Testis (tissue), 3 donors: ENCODE data around the gene IRF2BPL. TPM values are rescaled to one million over a fixed set of nuclear protein-coding genes. Genes with fewer than 3 reads are reported as not detected.

Experiments
- DNase-seq: peaks from one replicate; pipeline ENCODE4 v3.0.0-alpha.2; 2019
- H3K27ac ChIP-seq, 2 donors: fragments of 200-600 bp; sonication (generic); one replicate each; pipeline ENCODE4 v1.5.1; 2019
- H3K27me3 ChIP-seq: fragments of 200-600 bp; sonication (generic); one replicate; pipeline ENCODE4 v1.5.1; 2019
- H3K36me3 ChIP-seq: fragments of 200-600 bp; sonication (generic); one replicate; pipeline ENCODE4 v1.5.1; 2017; ENCODE audit warnings: low read depth; ENCODE audit errors: missing control alignments
- H3K4me1 ChIP-seq: fragments of 200-600 bp; sonication (generic); one replicate; pipeline ENCODE4 v1.5.1; 2019
- H3K4me3 ChIP-seq, 2 donors: fragments of 200-600 bp; sonication (generic); one replicate each; pipeline ENCODE4 v1.5.1; 2017 to 2019
- H3K9me3 ChIP-seq: fragments of 200-600 bp; sonication (generic); one replicate; pipeline ENCODE4 v1.5.1; 2017
- POLR2A ChIP-seq: fragments of 450-650 bp; IDR thresholded peaks from one replicate; pipeline ENCODE4 v1.6.1; 2017; ENCODE audit warnings: antibody characterized with exemption, mild to moderate bottlenecking, moderate library complexity
- WGBS, 2 donors: methylation state at CpG; one replicate each; pipeline ENCODE4 v1.1.5; 2018; 5-methylcytosine and 5-hydroxymethylcytosine counted together
- intact Hi-C: fragments of 100-400 bp; cut with DNase I; formaldehyde crosslinking; loops from one replicate; pipeline ENCODE4 v1.15.1; 2023; ENCODE audit warnings: low total_unique reads
- polyA plus RNA-seq: library from polyadenylated mRNA; stranded (reverse); fragments of 350-450 nt; fragmentation: Illumina TruSeq; extraction: RNeasy Lipid Tissue Mini Kit (QIAGEN cat#74804); gene quantifications from one replicate; pipeline ENCODE4 v1.2.3, GENCODE V29; 2014; ENCODE audit warnings: low read depth, low replicate concordance; ENCODE audit not compliant: insufficient read depth
- total RNA-seq, 2 donors: library from RNA; depleted of rRNA; stranded (reverse); fragments of >200 nt; gene quantifications; one replicate each; pipeline ENCODE4 v1.2.3, GENCODE V29; 2016
- TF ChIP-seq, protein P1 (sequence below), 3 experiments: fragments of 450-650 bp in 2 of 3; fragments of 200-600 bp in 1 of 3; sonication (generic) in 1 of 3; IDR thresholded peaks; one replicate each; pipeline ENCODE4 v1.5.1; 2016 to 2019; ENCODE audit warnings: antibody characterized with exemption in 3 of 3, mild to moderate bottlenecking in 2 of 3, moderate library complexity in 1 of 3

Gene IRF2BPL
- total and polyA plus RNA-seq, 3 donors from 2014 or later = 30.9 to 120 (median 94.6) TPM

DNA sequence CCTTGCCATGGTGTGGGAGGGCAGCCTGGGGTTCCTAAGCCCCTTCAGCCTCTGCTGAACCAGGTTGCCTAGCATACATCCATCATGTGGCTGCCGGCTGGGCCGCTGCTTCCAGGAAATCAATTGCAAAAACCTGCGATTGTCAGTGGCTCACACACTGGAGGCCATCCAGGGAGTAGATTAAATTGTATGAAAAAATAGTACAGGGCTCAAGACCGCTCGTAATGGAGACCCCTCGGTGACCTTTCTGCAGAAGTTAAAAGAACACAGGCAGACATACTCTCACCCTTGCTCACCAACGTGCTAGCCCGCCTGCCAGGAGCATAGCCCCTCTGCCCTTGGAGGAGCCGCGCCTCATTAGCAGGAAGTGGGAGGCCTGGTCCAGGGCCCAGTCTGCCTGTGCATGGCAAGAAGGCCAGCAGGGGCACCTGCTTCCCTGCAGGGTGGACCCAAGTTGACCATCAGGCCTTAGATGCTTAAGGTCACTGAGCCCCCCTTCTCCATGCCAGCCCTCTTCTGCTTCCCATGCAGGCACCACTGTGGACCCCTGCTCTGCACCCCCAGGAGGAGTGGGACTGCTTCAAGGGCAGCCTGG lies 38.2 kb upstream of the IRF2BPL start:
- Histone ChIP-seq H3K27ac (no peak overlapping the region), H3K9me3 (no peaks in the 10 kb centered on the region), H3K36me3 (no peaks in the 10 kb centered on the region), H3K27me3 (no peaks in the 10 kb centered on the region), H3K4me1 (peaks cover 23% of the 10 kb centered on the region), H3K4me3 (no peak overlapping the region)
- intact Hi-C loops = loop anchor here (5.0 kb wide), 1 partner anchor 189 kb away; no protein-coding TSS in a partner anchor
- no peak for DNase-seq
- no peak for TF ChIP-seq POLR2A
- TF ChIP-seq, protein P1, sequence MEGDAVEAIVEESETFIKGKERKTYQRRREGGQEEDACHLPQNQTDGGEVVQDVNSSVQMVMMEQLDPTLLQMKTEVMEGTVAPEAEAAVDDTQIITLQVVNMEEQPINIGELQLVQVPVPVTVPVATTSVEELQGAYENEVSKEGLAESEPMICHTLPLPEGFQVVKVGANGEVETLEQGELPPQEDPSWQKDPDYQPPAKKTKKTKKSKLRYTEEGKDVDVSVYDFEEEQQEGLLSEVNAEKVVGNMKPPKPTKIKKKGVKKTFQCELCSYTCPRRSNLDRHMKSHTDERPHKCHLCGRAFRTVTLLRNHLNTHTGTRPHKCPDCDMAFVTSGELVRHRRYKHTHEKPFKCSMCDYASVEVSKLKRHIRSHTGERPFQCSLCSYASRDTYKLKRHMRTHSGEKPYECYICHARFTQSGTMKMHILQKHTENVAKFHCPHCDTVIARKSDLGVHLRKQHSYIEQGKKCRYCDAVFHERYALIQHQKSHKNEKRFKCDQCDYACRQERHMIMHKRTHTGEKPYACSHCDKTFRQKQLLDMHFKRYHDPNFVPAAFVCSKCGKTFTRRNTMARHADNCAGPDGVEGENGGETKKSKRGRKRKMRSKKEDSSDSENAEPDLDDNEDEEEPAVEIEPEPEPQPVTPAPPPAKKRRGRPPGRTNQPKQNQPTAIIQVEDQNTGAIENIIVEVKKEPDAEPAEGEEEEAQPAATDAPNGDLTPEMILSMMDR (IDR thresholded peaks at IDR 0.05) = no peak
- WGBS, 2 donors = 57 to 65% methylated on average over 8 to 10 of the region's 10 CpGs

DNA sequence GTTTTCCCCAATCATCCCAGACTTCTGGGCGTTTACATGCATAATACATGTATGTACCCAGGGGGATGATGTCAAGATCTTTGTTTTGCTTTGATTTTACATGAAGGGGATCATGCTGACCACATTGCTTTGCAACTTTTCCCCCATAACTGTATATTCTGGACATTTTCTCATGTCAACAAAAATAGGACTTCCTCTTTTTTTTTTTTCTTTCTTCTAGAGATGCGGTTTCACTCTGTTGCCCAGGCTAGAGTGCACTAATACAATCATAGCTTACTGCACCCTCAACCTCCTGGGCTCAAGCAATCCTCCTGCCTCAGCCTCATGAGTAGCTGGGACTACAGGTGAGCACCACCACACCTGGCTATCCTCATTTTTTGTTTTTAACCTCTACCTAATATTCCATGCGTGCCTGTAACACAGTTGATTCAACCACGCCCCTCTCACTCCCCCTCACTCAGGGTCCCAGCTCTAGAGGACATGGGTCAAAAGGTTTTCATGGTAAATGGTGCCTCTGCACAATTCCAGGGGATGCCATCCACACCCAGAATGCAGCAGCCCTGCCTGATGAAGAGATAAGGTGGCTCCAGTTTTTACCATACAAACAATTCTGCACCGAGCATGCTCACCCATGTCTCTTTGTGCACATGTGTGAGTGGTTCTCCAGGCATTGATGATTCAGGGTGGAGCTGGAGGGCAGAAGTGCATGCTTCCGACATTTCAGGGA lies 37.5 kb upstream of the IRF2BPL start:
- intact Hi-C loops = loop anchor here (5.0 kb wide), 1 partner anchor 189 kb away; no protein-coding TSS in a partner anchor
- Histone ChIP-seq H3K4me3 (no peak overlapping the region), H3K9me3 (no peaks in the 10 kb centered on the region), H3K27ac (no peak overlapping the region), H3K27me3 (no peaks in the 10 kb centered on the region), H3K36me3 (no peaks in the 10 kb centered on the region), H3K4me1 (peaks cover 23% of the 10 kb centered on the region)
- 86 to 90% methylated on average over 6 of the region's 6 CpGs for WGBS, 2 donors
- DNase-seq = no peak
- TF ChIP-seq POLR2A = no peak
- TF ChIP-seq, protein P1 (IDR thresholded peaks at IDR 0.05) = no peak

DNA sequence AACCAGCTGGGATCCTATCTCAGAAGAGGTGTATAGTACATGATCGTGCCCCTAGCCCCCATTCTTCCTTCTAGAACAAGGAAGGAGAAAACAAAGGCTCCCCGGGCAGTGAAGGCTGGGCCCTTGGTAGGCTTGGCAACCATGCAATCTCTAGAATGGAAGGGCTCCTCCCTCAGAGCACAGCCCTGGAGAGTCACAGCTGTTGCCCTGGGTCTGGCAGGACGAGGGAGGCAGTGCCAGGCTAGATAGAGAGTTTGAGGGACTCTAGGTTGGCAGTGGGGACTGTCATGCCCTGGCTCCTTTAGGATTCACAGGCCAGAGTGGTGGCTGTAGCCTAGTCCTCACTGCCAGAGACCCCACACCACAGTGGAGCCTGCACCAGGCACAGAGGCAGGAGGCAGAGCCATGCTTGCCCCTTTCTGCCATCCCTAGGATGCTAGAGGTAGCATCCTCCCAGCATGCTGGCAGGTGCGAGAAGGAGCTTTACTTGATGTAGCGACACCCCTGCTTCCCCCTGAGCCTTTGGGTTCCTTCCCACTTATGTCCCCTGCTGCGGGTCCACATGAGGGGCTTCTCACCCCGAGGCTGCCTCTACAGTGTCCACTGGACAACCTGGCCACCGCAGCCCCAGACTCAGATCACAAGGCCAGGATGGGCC lies 36.1 kb upstream of the IRF2BPL start:
- no peak for DNase-seq
- Histone ChIP-seq H3K4me1 (peaks cover 13% of the 10 kb centered on the region), H3K4me3 (no peak overlapping the region), H3K27me3 (no peaks in the 10 kb centered on the region), H3K9me3 (no peaks in the 10 kb centered on the region), H3K27ac (no peak overlapping the region), H3K36me3 (no peaks in the 10 kb centered on the region)
- 79 to 84% methylated on average over 2 to 8 of the region's 8 CpGs for WGBS, 2 donors
- TF ChIP-seq POLR2A = no peak
- TF ChIP-seq, protein P1 (IDR thresholded peaks at IDR 0.05) = no peak
- intact Hi-C loops = loop anchor here (5.0 kb wide), 1 partner anchor 187 kb away; no protein-coding TSS in a partner anchor

DNA sequence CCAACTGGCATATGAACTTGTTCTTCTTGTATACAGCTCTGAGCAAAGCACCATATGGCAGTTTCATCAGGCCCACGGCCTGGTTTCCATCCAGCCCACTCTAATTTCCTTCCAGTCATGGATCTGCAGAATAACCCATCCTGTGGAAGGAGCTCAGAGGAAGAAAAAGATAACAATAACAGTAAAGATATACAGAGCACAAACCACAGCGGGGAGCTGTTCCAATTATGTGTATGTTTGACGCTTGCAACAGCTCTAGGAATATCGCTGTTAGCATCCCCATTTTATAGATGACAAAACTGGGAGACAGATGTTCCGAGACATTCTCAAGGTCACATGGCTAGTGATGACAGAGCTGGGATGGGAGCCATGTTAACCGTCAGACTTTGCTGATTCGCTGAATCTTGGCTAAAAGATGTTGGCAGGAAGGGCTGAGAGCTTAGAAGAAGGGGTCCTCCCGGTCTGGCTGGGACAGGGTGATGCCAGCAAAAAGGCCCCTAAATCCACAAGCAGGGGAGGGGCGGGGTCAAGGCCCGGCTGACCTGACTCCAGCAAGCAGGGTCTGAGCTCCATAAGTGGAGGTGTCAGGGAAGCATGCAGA lies 35.2 kb upstream of the IRF2BPL start:
- intact Hi-C loops = no loop called here
- Histone ChIP-seq H3K36me3 (no peaks in the 10 kb centered on the region), H3K27ac (no peak overlapping the region), H3K4me3 (no peak overlapping the region), H3K9me3 (no peaks in the 10 kb centered on the region), H3K4me1 (peaks cover 8% of the 10 kb centered on the region), H3K27me3 (no peaks in the 10 kb centered on the region)
- WGBS, 2 donors = 69 to 73% methylated on average over 10 of the region's 10 CpGs
- TF ChIP-seq, protein P1 (IDR thresholded peaks at IDR 0.05) = no peak
- no peak for TF ChIP-seq POLR2A
- DNase-seq = no peak
